ENCODE data around the gene WIPF2.

DNA sequence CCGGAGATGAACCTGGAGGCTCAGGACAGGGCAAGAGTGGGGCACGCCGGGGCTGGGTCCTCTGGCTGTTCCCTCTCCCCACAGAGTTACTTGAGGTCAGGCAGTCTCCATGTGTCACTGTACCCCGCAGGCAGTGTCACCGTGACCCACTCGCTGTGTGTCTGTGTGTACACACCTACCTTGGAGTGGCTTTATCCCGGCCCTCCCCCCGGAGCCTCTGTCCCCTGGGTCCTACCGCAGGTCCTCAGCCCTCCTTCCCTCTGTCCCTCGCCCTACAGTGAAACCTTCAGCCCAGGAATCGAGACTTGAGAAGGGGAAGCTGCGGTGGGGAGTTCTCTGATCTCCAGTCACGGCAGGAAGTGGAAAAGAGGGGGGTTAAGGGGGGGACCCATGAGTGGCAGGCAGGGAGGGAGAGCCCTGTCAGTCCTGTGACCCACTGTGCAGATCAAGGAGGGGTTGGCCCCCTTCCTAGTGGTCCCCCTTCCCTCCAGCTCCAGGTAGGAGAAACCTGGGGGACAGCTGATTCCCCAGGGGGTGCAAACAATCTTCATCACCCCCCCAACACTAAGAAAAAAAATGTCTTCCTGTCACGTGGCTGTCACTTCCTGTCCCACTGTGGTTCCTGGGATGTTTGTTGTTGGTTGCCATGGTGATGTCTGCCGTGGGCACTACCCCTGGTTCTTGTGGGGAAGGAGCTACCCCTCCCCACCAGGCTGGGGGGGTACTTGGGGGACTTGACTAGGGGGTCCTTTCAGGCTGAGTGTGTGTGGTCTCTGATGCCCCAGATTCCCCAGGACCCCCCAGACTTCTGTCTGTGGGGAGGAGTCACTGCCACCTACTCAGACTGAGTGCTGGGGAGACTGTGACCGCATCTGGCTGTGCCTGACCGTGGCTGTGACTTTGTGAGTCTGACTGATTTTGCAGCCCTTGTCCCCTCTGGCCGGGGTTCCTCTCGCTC, 103.5 kb downstream of the WIPF2 start:
- TF ChIP-seq, protein P1, sequence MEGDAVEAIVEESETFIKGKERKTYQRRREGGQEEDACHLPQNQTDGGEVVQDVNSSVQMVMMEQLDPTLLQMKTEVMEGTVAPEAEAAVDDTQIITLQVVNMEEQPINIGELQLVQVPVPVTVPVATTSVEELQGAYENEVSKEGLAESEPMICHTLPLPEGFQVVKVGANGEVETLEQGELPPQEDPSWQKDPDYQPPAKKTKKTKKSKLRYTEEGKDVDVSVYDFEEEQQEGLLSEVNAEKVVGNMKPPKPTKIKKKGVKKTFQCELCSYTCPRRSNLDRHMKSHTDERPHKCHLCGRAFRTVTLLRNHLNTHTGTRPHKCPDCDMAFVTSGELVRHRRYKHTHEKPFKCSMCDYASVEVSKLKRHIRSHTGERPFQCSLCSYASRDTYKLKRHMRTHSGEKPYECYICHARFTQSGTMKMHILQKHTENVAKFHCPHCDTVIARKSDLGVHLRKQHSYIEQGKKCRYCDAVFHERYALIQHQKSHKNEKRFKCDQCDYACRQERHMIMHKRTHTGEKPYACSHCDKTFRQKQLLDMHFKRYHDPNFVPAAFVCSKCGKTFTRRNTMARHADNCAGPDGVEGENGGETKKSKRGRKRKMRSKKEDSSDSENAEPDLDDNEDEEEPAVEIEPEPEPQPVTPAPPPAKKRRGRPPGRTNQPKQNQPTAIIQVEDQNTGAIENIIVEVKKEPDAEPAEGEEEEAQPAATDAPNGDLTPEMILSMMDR (conservative IDR thresholded peaks at IDR 0.05), result no peak
- no peak for TF ChIP-seq ZFX (IDR thresholded peaks at IDR 0.05)

Data from C4-2B (cell line).